GM19240 (cell line): Measurements from ENCODE around the gene PPP2R3A.
A peak's percentile ranks its signal among the peaks of the same experiment; 100 is the strongest.

Experiments
- DNase-seq: peaks from one replicate; pipeline ENCODE4 v3.0.0; 2011; ENCODE audit warnings: low spot score; ENCODE audit not compliant: insufficient read length

PPP2R3A gene

DNA sequence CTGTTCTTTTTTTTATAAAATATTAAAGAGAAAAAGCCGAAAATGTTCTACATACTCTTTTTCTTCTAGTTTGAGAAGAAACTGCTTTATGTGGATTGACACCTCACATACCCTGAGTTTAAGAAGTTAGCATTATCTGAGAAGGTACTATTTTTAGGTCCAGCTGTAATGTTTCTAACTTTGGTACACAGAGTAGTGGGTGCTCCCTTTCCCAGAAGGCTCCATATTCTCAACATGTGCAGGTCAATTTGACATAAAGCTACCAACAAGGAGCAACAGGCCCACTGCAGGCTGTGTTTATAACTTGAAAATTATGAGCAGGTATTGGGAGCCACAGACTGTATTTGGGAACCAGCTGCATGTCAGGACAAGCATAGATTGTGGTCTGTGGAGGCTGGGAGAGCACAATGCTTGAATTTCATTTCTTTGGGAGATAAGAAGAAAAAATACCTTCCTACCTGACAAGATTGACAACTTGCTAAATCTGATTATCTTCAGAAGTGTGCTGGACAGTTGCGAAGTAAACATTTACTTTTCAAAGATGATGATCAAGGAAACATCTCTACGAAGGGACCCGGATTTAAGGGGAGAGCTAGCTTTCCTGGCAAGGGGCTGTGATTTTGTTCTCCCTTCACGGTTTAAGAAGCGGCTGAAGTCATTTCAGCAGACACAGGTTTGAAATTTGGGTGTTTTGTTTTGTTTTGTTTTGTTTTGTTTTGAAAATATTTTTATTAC lies 57.2 kb downstream of the PPP2R3A start:
- DNase-seq, result no peak

DNA sequence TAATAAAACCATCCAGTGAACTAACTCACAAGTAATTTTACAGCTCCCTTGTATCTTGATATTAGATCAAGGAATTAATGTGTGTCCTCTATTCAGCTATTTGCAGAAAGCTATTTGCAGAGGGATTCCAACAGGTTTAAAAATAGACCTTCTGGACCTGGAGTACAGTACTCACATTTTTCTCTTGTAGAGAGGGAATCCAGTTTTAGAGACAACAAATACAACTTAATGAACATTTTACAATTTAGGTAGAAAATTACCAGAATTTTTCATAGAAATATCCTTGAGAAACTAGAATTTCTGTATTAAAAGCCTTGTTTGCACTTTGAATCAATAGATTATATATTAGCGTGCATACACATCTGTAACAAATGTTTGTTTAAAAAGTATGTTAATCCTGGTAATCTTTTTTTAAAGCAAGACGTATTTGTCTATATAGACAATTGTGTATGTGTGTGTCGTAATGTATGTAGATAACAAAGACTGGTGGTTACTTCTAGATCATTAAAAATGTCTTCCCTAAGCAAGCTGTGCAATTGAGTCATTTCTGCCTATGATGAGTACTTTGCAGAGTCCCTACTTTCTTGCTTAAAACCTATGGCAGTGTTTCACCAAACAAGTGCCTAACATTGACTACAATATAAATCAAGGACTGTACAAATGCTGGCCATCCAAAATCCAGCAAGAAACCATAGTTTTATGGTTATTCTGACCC lies 57.9 kb downstream of the PPP2R3A start:
- no peak for DNase-seq

DNA sequence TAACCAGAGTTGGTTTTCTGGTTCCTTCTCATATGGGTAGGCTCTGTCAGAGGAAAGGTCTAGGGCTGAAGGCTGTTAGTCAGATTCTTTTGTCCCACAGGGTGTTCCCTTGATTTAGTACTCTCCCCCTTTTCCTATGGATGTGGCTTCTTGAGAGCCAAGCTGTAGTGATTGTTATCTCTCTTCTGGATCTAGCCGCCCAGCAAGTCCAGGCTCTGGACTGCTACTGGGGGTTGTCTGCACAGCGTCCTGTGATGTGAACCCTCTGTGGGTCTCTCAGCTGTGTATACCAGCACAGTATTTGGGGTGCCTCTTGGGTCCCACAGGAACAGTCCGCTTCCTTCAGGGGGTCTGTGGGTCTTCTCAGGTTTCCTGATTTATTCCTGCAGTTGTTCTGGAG lies 70.8 kb downstream of the PPP2R3A start:
- DNase-seq, result no peak

DNA sequence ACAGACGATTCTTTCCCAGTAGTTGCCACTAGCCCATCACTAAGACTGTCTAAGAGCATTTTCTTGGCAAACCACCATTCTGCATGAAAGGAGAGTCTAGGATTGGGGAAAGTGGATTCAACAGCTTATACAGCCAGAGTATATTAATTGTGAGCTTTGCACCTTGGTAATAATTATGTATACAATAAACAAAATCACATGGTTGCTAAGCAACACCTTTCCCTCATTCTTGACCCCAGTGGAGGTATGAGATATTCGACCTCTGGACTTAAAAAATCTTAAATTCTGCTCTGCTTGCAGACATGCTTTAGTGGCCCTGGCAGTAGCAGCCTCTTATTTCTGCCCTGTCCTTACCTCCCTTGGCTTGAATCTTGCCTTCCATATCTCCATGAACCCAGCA lies 73.1 kb downstream of the PPP2R3A start:
- DNase-seq, result no peak

DNA sequence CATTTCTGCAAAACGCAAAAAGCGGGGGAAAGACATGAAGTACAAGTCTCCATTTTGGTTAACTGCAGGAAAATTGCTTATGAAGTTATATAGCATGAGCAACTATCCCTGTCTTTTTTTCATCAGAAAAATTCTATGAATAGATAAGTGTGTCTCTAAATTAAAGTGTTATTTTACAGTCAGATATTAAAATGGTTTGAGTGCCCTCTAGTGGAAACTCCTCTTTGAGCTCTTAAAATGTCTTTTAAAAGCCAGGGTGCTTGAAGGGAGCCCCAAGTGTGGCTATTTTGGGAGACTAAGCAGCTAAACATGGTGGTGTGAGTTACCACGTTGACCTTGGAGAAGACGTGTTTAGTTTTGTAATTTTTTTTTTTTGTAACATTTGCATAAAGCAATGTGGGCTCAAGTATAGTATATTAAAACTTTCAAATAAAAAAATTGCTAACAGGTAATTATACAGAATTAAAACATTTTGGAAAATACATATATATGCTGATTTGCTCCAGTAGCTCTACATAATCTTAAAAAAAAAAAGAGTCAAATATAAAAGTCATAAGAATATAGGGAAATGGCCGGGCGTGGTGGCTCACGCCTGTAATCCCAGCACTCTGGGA lies 77.2 kb downstream of the PPP2R3A start:
- DNase-seq, result peak; percentile 7

DNA sequence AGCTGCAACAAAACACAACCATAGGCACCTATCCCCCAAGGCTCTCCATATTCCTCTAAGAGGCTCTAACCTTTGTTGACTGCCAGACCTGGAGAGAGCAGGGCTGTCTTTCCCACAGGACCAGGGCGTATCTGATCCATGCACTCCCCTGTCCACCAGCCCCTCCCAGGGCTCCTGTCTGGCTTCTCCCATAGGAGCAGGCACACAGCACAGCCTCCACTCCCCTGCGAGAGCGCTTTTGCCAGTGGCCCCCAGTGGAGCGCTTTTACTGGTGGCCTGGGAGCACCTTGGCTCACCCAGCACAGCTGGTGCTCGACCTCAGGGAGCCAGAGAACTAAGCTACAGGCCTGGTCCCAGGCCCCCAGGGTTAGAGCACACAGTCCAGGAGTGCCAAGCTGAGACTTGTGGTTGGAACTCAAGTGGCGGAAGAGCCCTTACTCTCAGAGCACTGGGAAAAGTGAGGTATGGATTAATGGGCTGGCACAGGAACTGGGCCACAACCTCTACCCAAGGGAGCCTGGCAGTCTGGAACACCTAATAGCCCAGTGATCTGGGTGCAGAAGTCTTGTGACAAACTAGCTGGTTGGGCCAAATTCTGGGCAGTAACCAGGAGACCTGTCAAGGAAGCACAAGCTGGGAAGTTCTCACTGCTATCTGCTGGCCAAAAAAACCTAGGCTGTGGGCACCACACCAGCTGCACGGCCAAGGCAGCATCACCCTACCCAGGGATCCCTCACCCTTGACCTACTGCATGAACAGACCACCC lies 79.6 kb downstream of the PPP2R3A start:
- DNase-seq, result no peak

DNA sequence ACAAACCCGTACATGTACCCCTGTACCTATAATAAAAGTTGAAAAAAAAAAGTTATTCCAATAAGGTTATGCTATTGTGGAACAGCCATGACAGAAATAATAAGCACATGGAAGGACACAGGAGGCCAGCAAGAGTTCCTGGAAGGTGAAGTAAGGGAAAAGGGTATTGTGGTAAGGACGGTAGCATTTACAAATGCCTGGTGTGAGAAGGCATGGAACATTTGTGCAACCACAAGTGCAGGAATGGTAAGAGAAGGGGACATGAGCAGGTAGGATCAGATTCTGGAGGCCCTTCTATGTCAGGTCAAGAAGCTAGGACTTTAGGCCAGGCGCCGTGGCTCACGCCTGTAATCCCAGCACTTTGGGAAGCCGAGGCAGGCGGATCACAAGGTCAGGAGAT lies 82.5 kb downstream of the PPP2R3A start:
- no peak for DNase-seq

DNA sequence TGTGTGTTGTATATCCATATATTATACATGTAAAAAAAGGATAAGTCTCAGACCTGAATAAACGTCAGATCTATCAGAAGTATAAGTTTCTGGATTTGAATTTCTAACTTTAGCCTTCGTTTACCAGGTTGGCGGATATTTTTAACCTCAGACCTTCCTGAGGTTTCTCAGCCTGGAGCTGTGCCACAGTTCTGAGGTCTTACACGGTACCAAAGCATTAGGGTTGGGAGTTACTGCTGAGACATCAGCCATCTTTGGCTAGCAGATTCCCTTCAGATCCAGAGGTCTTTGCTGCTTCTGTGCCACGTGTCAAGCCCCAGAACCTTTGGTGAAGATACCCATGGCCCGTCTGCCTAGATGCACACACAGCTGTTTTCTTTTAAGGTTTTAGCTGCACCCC lies 84.7 kb downstream of the PPP2R3A start:
- no peak for DNase-seq

DNA sequence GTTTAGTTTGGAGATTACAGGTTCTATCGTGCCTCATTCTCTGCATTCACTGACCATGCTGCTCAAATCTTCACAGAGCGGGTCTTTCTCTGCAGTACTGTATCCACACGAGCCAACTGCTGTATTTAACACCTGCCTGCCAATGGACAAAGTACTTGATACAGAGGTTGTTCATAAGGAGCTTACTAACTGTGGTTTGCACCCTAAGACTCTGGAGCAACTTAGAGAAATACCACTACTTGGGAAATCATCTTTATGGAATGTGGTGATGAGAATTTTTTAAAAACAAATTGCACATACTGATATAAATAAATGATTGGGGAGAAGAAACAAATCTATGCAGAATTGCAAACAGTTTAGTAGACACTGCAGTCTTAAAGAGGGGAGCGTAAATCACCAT lies 90.0 kb downstream of the PPP2R3A start:
- DNase-seq, result no peak

DNA sequence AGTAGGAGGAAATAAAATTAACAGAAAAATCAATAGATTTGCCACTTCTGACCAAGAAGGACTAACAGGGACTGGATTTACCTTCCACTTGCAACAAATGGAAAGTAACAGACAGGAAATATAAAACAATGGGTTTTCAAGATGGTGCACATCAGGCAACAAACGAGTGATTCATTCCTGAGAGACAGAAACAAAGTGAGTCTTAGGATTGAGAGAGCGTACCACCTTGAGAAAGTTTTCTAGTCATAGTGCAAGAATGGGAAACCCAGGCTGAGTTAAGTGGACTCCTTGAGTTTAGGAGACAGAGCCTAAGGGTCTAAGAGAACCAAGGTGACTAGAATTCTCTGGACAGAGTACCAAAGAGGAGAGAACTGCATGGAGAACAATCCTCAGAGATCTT lies 101.7 kb downstream of the PPP2R3A start:
- DNase-seq, result no peak

DNA sequence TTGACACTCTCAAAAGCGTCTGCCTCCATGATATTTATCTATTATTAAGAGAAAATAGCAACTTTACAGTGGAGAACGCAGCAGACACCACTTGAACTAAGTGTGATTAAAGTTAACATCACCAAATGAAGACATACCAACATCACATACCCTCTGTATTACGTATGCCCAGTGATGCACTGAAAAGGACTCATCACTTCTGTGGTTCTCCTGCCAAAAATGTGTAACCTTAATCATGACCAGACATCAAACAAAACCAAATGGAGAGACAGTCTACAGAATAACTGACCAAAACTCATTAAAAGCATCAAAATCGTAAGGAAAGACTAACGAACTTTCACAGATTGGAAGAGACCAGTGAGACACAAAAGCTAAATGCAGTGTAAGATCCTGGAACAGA lies 103.2 kb downstream of the PPP2R3A start:
- DNase-seq, result no peak

DNA sequence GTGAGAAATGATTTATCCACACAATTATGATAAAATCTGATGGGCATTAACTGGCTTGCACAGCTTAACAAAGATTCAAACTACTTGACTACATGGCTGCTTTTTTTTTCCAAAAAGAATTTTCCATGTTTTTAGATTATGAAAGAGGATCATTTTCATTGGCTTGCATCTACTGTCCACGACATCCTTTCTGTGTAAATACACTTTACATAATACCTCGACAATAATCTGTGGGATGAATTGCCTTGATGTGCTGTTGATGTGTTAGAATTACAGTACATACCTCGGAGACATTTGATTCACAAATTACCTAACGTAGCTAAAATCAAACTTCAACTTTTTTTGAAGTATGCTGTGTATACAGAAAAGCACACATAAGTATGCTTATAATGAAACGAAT lies 104.4 kb downstream of the PPP2R3A start:
- no peak for DNase-seq

DNA sequence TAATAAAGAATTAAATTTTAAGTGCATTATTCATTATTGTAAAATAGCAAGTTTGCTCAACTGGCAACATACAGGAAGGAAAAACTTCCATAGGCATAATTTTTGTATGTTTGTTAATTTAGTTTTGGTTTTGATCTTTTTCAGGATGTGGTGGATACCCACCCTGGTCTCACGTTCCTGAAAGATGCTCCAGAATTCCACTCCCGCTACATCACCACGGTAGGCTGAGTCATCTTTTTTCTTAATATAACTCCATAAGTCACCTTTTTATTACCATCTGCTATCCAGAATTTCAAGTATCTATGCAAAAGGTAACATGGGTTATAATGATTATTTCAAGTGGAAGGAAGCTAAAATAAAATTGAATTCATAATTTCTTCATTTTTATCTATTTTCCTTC lies 104.8 kb downstream of the PPP2R3A start:
- DNase-seq, result no peak

DNA sequence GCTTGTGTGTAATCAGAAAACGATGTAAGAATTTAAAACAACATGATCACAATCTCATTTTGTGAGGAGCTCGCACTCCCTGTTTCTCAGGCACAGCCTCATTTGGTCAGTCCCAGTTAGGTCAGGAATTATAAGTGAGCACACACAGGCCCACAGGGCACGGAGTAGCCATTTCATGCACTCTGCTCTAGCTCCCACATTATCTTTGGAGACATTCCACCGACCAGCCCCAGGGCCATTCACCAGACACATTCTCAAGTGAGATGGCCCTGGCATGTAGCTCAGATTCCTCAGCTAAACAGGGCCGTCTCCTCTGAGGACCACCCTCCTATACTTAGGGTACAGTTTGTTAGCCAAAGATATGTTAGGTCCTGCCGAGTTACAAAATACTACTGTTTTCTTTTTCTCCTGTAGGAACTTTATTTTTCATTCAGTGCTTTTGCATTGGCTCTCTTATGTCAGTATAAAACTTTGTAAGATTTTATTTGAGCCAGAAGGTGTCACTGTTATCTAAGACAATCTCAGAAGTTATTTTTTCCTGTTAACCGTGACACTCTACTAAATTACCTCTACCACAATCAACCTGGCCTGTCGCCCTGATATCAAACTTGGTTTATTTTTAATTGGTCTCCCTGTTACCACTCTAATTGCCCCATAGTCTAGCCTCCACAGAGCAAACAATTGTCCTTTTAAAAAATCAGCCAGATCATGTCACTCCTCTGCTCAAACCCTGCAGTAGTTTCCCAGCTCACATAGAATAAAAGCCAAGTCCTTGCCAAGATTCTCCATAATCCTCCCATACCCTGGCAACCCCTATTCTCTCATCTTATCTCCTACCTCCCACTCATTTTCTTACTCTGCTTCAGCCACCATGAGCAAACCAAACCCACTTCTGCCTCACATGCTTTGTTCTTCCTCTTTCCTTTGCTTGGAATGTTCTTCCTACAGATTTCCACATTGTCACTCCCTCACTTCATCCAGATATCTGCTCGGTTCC lies 105.7 kb downstream of the PPP2R3A start:
- DNase-seq, result no peak

DNA sequence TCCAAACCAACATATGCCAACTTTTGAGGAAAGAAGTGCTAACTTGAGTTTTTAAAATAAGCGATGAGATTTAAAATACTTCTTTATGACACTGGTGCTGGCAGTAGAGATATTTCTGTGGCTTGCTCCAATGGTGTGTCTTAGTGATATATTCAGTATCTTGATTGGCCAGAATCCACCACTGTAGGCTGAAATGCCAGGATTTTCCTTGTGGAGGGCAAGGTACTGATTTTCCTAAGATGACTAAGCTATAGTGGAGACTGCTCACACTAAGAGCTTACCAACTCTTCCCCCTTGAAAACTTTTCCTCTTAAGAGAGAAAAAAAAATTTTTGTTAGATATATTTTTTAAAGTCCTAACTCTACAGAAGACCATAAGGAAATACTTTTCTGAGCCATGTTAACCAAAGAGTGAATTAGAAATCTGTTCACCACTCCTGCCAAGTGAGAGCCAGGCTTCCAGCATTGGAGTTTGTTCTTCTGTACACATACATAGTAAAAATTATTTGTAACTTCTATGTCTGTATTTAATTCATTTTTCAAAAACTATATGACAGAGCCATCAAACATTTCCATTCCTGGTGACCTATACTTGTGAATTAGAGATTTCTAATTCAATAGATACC lies 109.1 kb downstream of the PPP2R3A start:
- DNase-seq, result no peak

DNA sequence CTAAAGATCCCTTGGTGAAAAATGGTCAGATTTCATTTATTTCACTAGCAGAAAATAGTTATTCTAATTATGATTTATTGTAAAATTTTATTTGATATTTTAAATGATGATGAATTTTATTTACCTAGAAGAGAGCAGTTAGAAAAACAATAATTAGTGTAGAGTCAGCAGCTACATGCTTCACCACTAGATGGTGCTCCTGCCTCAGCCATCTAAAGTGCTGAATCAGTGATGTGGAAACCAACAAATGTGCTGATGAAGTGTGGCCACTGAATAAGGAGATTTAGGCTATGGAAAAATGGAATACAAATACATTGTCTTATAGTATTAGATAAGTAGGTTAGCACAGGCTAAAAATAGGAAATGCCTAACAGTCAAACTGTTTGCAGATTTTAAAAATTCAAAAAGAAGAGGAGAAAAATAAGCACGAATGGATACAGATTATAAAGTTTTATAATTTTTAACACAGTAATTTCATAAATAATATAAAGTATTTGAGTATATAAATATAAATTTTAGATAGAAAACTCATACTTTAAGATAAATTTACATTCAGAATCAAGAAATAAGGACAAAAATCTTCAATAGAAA lies 109.8 kb downstream of the PPP2R3A start:
- DNase-seq, result no peak

DNA sequence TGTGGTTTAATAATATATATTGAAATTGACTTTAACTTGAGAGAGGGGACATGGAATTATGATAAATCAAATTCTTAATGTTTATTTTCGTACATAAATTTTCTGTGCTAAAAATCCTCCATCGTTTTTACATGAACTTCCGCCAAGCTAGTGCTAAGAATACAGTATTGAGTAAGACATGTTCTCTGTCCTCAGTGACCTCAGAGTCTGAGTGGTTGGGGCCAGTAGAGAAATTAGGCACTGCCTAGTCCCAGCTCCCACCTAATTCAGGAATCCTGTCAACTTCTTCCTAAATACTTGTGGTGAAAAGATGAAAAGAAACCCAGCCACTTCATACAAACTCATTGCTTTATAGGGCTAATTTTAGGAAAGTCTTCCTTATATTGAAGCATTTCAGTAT lies 110.3 kb downstream of the PPP2R3A start:
- DNase-seq, result no peak

DNA sequence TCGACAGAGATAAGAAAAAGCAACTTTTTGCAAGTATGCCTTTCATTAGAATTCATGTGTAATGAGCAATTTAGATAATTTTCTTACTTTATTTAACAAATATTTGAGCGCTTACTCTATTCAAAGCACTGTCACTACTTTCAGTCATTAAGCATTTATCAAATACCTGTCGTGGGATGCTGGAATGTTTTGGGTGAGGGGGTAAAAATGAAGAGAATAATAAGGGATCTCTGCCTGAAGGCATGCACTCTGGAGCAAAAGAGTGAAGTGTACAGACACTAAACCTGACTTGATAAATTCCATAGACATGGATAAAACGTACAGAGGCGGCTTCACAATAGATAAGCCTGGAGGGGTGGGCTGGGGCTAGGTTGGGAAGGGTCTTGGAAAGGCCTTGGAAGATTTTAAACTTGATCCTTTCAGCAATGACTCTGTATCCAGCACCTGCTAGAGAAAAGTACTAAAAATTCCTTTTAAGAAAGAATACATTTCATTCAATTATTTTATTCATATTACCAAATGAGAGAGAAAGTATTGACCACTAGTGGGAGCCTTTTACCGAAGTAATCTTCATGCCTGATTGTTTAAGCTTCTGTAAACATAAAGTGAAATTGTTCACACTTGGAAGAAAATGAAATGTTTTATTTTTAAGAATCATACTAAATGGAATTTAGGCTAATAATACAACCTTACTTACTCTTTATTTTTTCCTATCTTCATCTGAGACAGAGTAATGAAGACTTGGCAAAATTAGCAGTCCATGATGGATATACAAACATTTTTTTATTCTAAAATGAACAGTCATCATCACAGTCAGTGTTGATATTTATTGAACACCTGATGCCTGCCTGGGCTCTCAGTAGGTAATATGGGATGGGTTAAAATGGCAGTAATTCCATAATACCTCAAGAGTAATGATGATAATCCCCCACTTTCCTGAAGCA lies 113.2 kb downstream of the PPP2R3A start:
- no peak for DNase-seq
